ENCODE data around the gene PILRA.

GRCh38 chr7:100428967-100429636 lies 55.8 kb downstream of the PILRA start:
- no peak for TF ChIP-seq EZH2 (IDR thresholded peaks at IDR 0.05; ENCODE audit: low read length)
- no peak for TF ChIP-seq CTCF (optimal IDR thresholded peaks at IDR 0.05 in 1 of 3, IDR thresholded peaks at IDR 0.05 in 1 of 3, conservative IDR thresholded peaks at IDR 0.05 in 1 of 3; ENCODE audit: extremely low read depth in 1 of 3, insufficient read depth in 2 of 3, low read length in 3 of 3)

All from keratinocyte (primary cell).